IMR-90 (cell line): Measurements from ENCODE around the gene ZDHHC8. TPM values are rescaled to one million over a fixed set of nuclear protein-coding genes. Genes with fewer than 3 reads are reported as not detected.
A peak's percentile ranks its signal among the peaks of the same experiment; 100 is the strongest.

ENCODE experiments used
- ATAC-seq: fragments of 200-7000 bp; cut with Tn5 transposase; 2 replicates; pipeline ENCODE4 v1.9.1; 2020; ENCODE audit warnings: low read depth, mild to moderate bottlenecking, moderate library complexity
- BruUV-seq: library from RNA; stranded (reverse); fragments of 400-500 nt; replicated peaks from 2 replicates; lab custom pipeline; 2021; lab: Mats Ljungman, UMichigan
- CTCF ChIA-PET: fragments of 300-600 bp; formaldehyde crosslinking; extraction: SDS; loops from one replicate; lab custom pipeline; 2021; ENCODE audit warnings: antibody characterized with exemption; lab: Yijun Ruan, JAX
- POLR2A ChIA-PET: fragments of 300-600 bp; sonication (Branson Sonifier 250); formaldehyde crosslinking; loops from one replicate; lab custom pipeline; 2022; ENCODE audit warnings: antibody characterized with exemption; ENCODE audit not compliant: unreplicated experiment; lab: Charles Lee
- DNase-seq: peaks from one replicate; pipeline ENCODE4 v3.0.0; 2013
- H2AFZ ChIP-seq: replicated peaks from 2 replicates; pipeline ENCODE3; 2013; ENCODE audit warnings: low read length, mild to moderate bottlenecking; ENCODE audit not compliant: poor library complexity
- H2AK5ac ChIP-seq: 2 replicates; pipeline ENCODE4 v1.6.1; 2013; ENCODE audit warnings: low read depth, low read length, inconsistent platforms
- H2AK9ac ChIP-seq: replicated peaks from 2 replicates; pipeline ENCODE3; 2013; ENCODE audit warnings: mild to moderate bottlenecking, low read depth, low read length, moderate library complexity; ENCODE audit not compliant: poor library complexity
- H2BK120ac ChIP-seq: 2 replicates; pipeline ENCODE4 v1.6.1; 2013; ENCODE audit warnings: low read depth, low read length, inconsistent platforms
- H2BK15ac ChIP-seq: 3 replicates; pipeline ENCODE4 v1.6.1; 2013; ENCODE audit warnings: low read depth, low read length, inconsistent platforms
- H2BK20ac ChIP-seq: 2 replicates; pipeline ENCODE4 v1.6.1; 2013; ENCODE audit warnings: low read depth, mild to moderate bottlenecking, inconsistent platforms, low read length, moderate library complexity
- H2BK5ac ChIP-seq: 2 replicates; pipeline ENCODE4 v1.6.1; 2013; ENCODE audit warnings: mild to moderate bottlenecking, low read depth, low read length, inconsistent platforms; ENCODE audit not compliant: poor library complexity, severe bottlenecking
- H3K14ac ChIP-seq: replicated peaks from 2 replicates; pipeline ENCODE4 v1.6.1; 2013; ENCODE audit warnings: low read depth, low read length, inconsistent platforms
- H3K18ac ChIP-seq: 2 replicates; pipeline ENCODE4 v1.6.1; 2013; ENCODE audit warnings: low read depth, low read length, control low read depth
- H3K23ac ChIP-seq: 2 replicates; pipeline ENCODE4 v1.6.1; 2013; ENCODE audit warnings: low read depth, low read length, inconsistent platforms
- H3K27ac ChIP-seq: 2 replicates; pipeline ENCODE4 v1.5.1; 2013; ENCODE audit warnings: mild to moderate bottlenecking, control low read depth, low read length; ENCODE audit not compliant: insufficient read depth
- H3K27me3 ChIP-seq: 2 replicates; pipeline ENCODE4 v1.6.1; 2013; ENCODE audit warnings: low read length; ENCODE audit not compliant: control insufficient read depth, insufficient read depth
- H3K36me3 ChIP-seq: 2 replicates; pipeline ENCODE4 v1.6.1; 2013; ENCODE audit warnings: low read length, mixed read lengths; ENCODE audit not compliant: control insufficient read depth, insufficient read depth
- H3K4ac ChIP-seq: 2 replicates; pipeline ENCODE4 v1.6.1; 2013; ENCODE audit warnings: low read depth, low read length, inconsistent platforms
- H3K4me1 ChIP-seq: 2 replicates; pipeline ENCODE4 v1.6.1; 2013; ENCODE audit warnings: low read length, mixed read lengths; ENCODE audit not compliant: control insufficient read depth, insufficient read depth
- H3K4me2 ChIP-seq: 2 replicates; pipeline ENCODE4 v1.6.1; 2013; ENCODE audit warnings: low read depth, mild to moderate bottlenecking, control low read depth, low read length, moderate library complexity
- H3K4me3 ChIP-seq: 2 replicates; pipeline ENCODE4 v1.5.1; 2013; ENCODE audit warnings: low read depth, mild to moderate bottlenecking, control low read depth, low read length, moderate library complexity; ENCODE audit not compliant: insufficient read depth
- H3K56ac ChIP-seq: 2 replicates; pipeline ENCODE4 v1.6.1; 2013; ENCODE audit warnings: low read length, inconsistent platforms; ENCODE audit not compliant: insufficient read depth; ENCODE audit errors: extremely low read depth
- H3K79me1 ChIP-seq, 2 experiments: 2 replicates each; pipeline ENCODE4 v1.6.1; 2013; ENCODE audit warnings: low read length in 2 of 2, inconsistent platforms in 1 of 2, low read depth in 1 of 2
- H3K9ac ChIP-seq: 2 replicates; pipeline ENCODE4 v1.6.1; 2013; ENCODE audit warnings: low read depth, low read length, control low read depth
- H3K9me1 ChIP-seq: 2 replicates; pipeline ENCODE4 v1.6.1; 2013; ENCODE audit warnings: low read length, inconsistent platforms; ENCODE audit not compliant: insufficient read depth
- H3K9me3 ChIP-seq: 2 replicates; pipeline ENCODE4 v1.6.1; 2013; ENCODE audit warnings: low read length; ENCODE audit not compliant: control insufficient read depth, insufficient read depth
- H4K20me1 ChIP-seq: 2 replicates; pipeline ENCODE4 v1.6.1; 2013; ENCODE audit warnings: low read length, inconsistent platforms; ENCODE audit not compliant: insufficient read depth
- H4K5ac ChIP-seq: 2 replicates; pipeline ENCODE4 v1.6.1; 2013; ENCODE audit warnings: mild to moderate bottlenecking, low read depth, low read length, control low read depth
- H4K8ac ChIP-seq, 2 experiments: 2 replicates each; pipeline ENCODE4 v1.6.1; 2013; ENCODE audit warnings: low read depth in 2 of 2, low read length in 2 of 2, control low read depth in 1 of 2, inconsistent platforms in 1 of 2
- H4K91ac ChIP-seq: 2 replicates; pipeline ENCODE4 v1.6.1; 2013; ENCODE audit warnings: low read depth, low read length, inconsistent platforms; ENCODE audit not compliant: insufficient read depth
- CEBPB ChIP-seq: IDR thresholded peaks from 2 replicates; pipeline ENCODE4 v1.6.1; 2012; ENCODE audit warnings: low read depth, low read length, improper control_type of control experiment
- CHD1 ChIP-seq: IDR thresholded peaks from 2 replicates; pipeline ENCODE4 v1.6.1; 2012; ENCODE audit warnings: low read depth, low read length, improper control_type of control experiment
- CTCF ChIP-seq: conservative IDR thresholded peaks from 2 replicates; pipeline ENCODE4 v1.5.1; 2012; ENCODE audit warnings: mild to moderate bottlenecking, low read depth, low read length, improper control_type of control experiment
- MAZ ChIP-seq: IDR thresholded peaks from 2 replicates; pipeline ENCODE4 v1.6.1; 2012; ENCODE audit warnings: low read depth, mild to moderate bottlenecking, low read length, improper control_type of control experiment, moderate library complexity, borderline replicate concordance
- NFE2L2 ChIP-seq: fragments of 150-350 bp; IDR thresholded peaks from 2 replicates; pipeline ENCODE4 v1.6.1; 2016; ENCODE audit warnings: low read depth, mild to moderate bottlenecking, low read length
- POLR2A ChIP-seq: IDR thresholded peaks from 2 replicates; pipeline ENCODE4 v1.6.1; 2012; ENCODE audit warnings: mild to moderate bottlenecking, low read depth, low read length
- RAD21 ChIP-seq: IDR thresholded peaks from 2 replicates; pipeline ENCODE4 v1.6.1; 2012; ENCODE audit warnings: low read length, improper control_type of control experiment
- SMC3 ChIP-seq: fragments of 150-350 bp; IDR thresholded peaks from 2 replicates; pipeline ENCODE4 v1.6.1; 2016; ENCODE audit warnings: low read depth, mild to moderate bottlenecking, antibody characterized with exemption, low read length, moderate library complexity
- WGBS, 2 experiments: methylation state at CpG; one replicate each; pipeline versions ENCODE4 v1.1.5 to v1.1.7; 2013; ENCODE audit warnings: missing lambda C conversion rate in 2 of 2; ENCODE audit not compliant: insufficient read length in 1 of 2; ENCODE audit errors: extremely low coverage in 2 of 2; 5-methylcytosine and 5-hydroxymethylcytosine counted together
- dilution Hi-C: fragments of 300-500 bp; cut with HindIII; formaldehyde crosslinking; loops from one replicate; pipeline ENCODE4 v1.14.3; 2018; ENCODE audit warnings: low sequenced_read_pairs; ENCODE audit not compliant: unreplicated experiment
- in situ Hi-C: fragments of 300-500 bp; cut with MboI; formaldehyde crosslinking; loops from 3 replicates; pipeline ENCODE4 v1.14.3; 2019; ENCODE audit warnings: low sequenced_read_pairs, inconsistent platforms, mixed read lengths
- intact Hi-C: fragments of 100-400 bp; cut with micrococcal nuclease; formaldehyde crosslinking; loops from 2 replicates; pipeline ENCODE4 v1.10.0; 2022
- polyA plus RNA-seq, 3 experiments: library from polyadenylated mRNA; depleted of rRNA; stranded (reverse); fragments of >200 nt; gene quantifications; 2 replicates each; pipeline ENCODE4 v1.2.3, GENCODE V29; 2012; ENCODE audit warnings: low replicate concordance in 1 of 3
- total RNA-seq: library from RNA; depleted of rRNA; stranded (reverse); fragments of >200 nt; gene quantifications from 2 replicates; pipeline ENCODE4 v1.2.3, GENCODE V29; 2012
- TF ChIP-seq, protein P1 (sequence below): fragments of 150-350 bp; IDR thresholded peaks from 2 replicates; pipeline ENCODE4 v1.6.1; 2016; ENCODE audit warnings: low read depth, mild to moderate bottlenecking, low read length, moderate library complexity, borderline replicate concordance
- TF ChIP-seq, protein P2 (sequence below): fragments of 150-350 bp; IDR thresholded peaks from 2 replicates; pipeline ENCODE4 v1.6.1; 2017; ENCODE audit warnings: mild to moderate bottlenecking, antibody characterized with exemption, low read length, low read depth

ZDHHC8 gene
- total and polyA plus RNA-seq, 2 of the 4 experiments (the other 2 are of a cell fraction), result 2.5 to 72.6 TPM

- H3K4me2 ChIP-seq, result no peak overlapping the region
- peaks cover 19% of the 10 kb centered on the region for H3K4me1 ChIP-seq
- 93% methylated on average over 6 of the region's 10 CpGs; no CpG with 5 or more reads in 1 of the 2 experiments for WGBS, 2 experiments
- CTCF ChIA-PET, result no interaction called here
- BruUV-seq, result no TSS peak
- peaks cover 9 to 65% of the 10 kb centered on the region in 2 experiments for H3K79me1 ChIP-seq
- H4K20me1 ChIP-seq, result peaks cover 68% of the 10 kb centered on the region
- no peak overlapping the region for H3K18ac ChIP-seq
- H2AK9ac ChIP-seq, result no peak overlapping the region
- no peak overlapping the region for H3K4ac ChIP-seq
- H3K23ac ChIP-seq, result no peak overlapping the region
- no peak overlapping the region for H4K5ac ChIP-seq
- H2BK15ac ChIP-seq, result no peak overlapping the region
- in situ Hi-C loops (no loop called here), dilution Hi-C loops (no loop called here), intact Hi-C loops (no loop called here)
- no peak overlapping the region for H3K56ac ChIP-seq
- H2AFZ ChIP-seq, result no peak overlapping the region
- POLR2A ChIA-PET, result no interaction called here
- no peak overlapping the region for H3K14ac ChIP-seq
- DNase-seq, result no peak
- no peak overlapping the region for H2BK5ac ChIP-seq
- H3K36me3 ChIP-seq, result peaks cover 27% of the 10 kb centered on the region
- H2BK20ac ChIP-seq, result no peak overlapping the region
- peaks cover 31% of the 10 kb centered on the region for H3K9me1 ChIP-seq
- H2AK5ac ChIP-seq, result 0 out of 2 replicates have a peak overlapping the region, but pooled peaks have one; percentile 7
- ATAC-seq, result no peak
- no peaks in the 10 kb centered on the region for H3K27me3 ChIP-seq
- H3K9ac ChIP-seq, result no peak overlapping the region
- H3K27ac ChIP-seq, result peak overlapping the region; percentile 14; the same call in 1 of the 2 replicates
- no peak overlapping the region for H2BK120ac ChIP-seq
- no peaks in the 10 kb centered on the region for H3K9me3 ChIP-seq
- H4K8ac ChIP-seq, result no peak overlapping the region
- no peak overlapping the region for H4K91ac ChIP-seq
- TF ChIP-seq RAD21 (no peak), MAZ (no peak), CHD1 (no peak), CEBPB (no peak), SMC3 (no peak), CTCF (no peak), POLR2A (no peak), NFE2L2 (no peak)
- TF ChIP-seq, protein P1, sequence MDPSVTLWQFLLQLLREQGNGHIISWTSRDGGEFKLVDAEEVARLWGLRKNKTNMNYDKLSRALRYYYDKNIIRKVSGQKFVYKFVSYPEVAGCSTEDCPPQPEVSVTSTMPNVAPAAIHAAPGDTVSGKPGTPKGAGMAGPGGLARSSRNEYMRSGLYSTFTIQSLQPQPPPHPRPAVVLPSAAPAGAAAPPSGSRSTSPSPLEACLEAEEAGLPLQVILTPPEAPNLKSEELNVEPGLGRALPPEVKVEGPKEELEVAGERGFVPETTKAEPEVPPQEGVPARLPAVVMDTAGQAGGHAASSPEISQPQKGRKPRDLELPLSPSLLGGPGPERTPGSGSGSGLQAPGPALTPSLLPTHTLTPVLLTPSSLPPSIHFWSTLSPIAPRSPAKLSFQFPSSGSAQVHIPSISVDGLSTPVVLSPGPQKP, result no peak
- TF ChIP-seq, protein P2, sequence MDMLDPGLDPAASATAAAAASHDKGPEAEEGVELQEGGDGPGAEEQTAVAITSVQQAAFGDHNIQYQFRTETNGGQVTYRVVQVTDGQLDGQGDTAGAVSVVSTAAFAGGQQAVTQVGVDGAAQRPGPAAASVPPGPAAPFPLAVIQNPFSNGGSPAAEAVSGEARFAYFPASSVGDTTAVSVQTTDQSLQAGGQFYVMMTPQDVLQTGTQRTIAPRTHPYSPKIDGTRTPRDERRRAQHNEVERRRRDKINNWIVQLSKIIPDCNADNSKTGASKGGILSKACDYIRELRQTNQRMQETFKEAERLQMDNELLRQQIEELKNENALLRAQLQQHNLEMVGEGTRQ, result no peak
- H3K4me3 ChIP-seq, result no peak overlapping the region
Observed at GRCh38 chr22:20083157-20083890, 48.3 kb upstream of the ZDHHC8 start.
